Neural progenitor cell (in vitro differentiated cells): Measurements from ENCODE around the gene RREB1.

ENCODE experiments used
- EZH2 ChIP-seq: fragments of 200-600 bp; sonication (generic); IDR thresholded peaks from 2 replicates; pipeline ENCODE4 v1.6.1; 2017; ENCODE audit warnings: antibody characterized with exemption, mild to moderate bottlenecking, moderate library complexity
- EZH2phosphoT487 ChIP-seq: fragments of 200-600 bp; sonication (generic); IDR thresholded peaks from 2 replicates; pipeline ENCODE4 v1.6.1; 2017; ENCODE audit warnings: antibody characterized with exemption
- TF ChIP-seq, protein P1 (sequence below): fragments of 200-600 bp; sonication (generic); IDR thresholded peaks from 2 replicates; pipeline ENCODE4 v1.5.1; 2017; ENCODE audit warnings: antibody characterized with exemption, mild to moderate bottlenecking

DNA sequence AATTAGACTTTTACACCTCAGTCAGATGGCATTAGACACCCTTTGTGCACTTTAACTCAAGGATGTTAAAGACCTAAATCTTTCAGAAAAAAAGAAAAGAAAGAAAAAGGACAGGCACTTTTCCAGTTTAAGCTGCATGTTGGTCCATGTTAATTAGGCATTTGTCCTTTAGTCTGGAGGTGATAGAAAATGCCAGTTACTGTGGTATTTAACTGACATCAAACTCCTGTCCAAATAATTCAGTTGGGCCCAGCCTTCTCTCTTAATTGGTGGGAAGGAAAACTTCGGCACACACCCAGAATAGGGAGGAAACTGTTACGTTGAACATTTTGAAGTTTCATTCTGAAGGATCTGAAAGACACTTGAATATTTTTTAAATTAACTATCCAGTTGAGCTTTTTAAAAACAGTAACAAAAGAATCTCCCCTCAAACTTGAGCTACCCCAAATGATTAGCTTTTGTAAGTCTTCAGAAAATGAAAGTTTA is 30.3 kb downstream of the RREB1 start:
- TF ChIP-seq, protein P1, sequence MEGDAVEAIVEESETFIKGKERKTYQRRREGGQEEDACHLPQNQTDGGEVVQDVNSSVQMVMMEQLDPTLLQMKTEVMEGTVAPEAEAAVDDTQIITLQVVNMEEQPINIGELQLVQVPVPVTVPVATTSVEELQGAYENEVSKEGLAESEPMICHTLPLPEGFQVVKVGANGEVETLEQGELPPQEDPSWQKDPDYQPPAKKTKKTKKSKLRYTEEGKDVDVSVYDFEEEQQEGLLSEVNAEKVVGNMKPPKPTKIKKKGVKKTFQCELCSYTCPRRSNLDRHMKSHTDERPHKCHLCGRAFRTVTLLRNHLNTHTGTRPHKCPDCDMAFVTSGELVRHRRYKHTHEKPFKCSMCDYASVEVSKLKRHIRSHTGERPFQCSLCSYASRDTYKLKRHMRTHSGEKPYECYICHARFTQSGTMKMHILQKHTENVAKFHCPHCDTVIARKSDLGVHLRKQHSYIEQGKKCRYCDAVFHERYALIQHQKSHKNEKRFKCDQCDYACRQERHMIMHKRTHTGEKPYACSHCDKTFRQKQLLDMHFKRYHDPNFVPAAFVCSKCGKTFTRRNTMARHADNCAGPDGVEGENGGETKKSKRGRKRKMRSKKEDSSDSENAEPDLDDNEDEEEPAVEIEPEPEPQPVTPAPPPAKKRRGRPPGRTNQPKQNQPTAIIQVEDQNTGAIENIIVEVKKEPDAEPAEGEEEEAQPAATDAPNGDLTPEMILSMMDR: no peak
- TF ChIP-seq EZH2phosphoT487 (no peak), EZH2 (no peak)
